ENCODE results near the gene PPP1R13B. TPM values are rescaled to one million over a fixed set of nuclear protein-coding genes. Genes with fewer than 3 reads are reported as not detected.

PPP1R13B gene
- total RNA-seq, 1 donor from 2014 or later: 32.7 TPM

GRCh38 chr14:103741876-103742275, 105.5 kb downstream of the PPP1R13B start:
- H3K4me1 ChIP-seq: peaks cover 4 to 10% of the 10 kb centered on the region in 2 donors
- H3K9me3 ChIP-seq: no peaks in the 10 kb centered on the region
- TF ChIP-seq, protein P1, sequence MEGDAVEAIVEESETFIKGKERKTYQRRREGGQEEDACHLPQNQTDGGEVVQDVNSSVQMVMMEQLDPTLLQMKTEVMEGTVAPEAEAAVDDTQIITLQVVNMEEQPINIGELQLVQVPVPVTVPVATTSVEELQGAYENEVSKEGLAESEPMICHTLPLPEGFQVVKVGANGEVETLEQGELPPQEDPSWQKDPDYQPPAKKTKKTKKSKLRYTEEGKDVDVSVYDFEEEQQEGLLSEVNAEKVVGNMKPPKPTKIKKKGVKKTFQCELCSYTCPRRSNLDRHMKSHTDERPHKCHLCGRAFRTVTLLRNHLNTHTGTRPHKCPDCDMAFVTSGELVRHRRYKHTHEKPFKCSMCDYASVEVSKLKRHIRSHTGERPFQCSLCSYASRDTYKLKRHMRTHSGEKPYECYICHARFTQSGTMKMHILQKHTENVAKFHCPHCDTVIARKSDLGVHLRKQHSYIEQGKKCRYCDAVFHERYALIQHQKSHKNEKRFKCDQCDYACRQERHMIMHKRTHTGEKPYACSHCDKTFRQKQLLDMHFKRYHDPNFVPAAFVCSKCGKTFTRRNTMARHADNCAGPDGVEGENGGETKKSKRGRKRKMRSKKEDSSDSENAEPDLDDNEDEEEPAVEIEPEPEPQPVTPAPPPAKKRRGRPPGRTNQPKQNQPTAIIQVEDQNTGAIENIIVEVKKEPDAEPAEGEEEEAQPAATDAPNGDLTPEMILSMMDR (IDR thresholded peaks at IDR 0.05): no peak
- no peaks in the 10 kb centered on the region for H3K27me3 ChIP-seq
- DNase-seq (ENCODE audit: low spot score in 2 of 2): peak in 1 of 2 donors; percentile 62
- H3K4me3 ChIP-seq: no peak overlapping the region
- H3K36me3 ChIP-seq: peaks cover 10 to 19% of the 10 kb centered on the region in 2 donors
- intact Hi-C loops (cut with DNase I): no loop called here
- H3K27ac ChIP-seq: no peak overlapping the region

- no peak overlapping the region for H3K27ac ChIP-seq
- no peaks in the 10 kb centered on the region for H3K9me3 ChIP-seq
- peak in 1 of 2 donors; percentile 56 for DNase-seq (ENCODE audit: low spot score in 2 of 2)
- intact Hi-C loops (cut with DNase I): no loop called here
- peaks cover 11 to 17% of the 10 kb centered on the region in 2 donors for H3K4me1 ChIP-seq
- H3K27me3 ChIP-seq: no peaks in the 10 kb centered on the region
- peaks cover 10 to 19% of the 10 kb centered on the region in 2 donors for H3K36me3 ChIP-seq
- TF ChIP-seq, protein P1 (IDR thresholded peaks at IDR 0.05): no peak
- H3K4me3 ChIP-seq: no peak overlapping the region
Observed at GRCh38 chr14:103740991-103741689, 106.2 kb downstream of the PPP1R13B start.

- TF ChIP-seq, protein P1 (IDR thresholded peaks at IDR 0.05): no peak
- peaks cover 17 to 29% of the 10 kb centered on the region in 2 donors for H3K4me1 ChIP-seq
- no peaks in the 10 kb centered on the region for H3K27me3 ChIP-seq
- intact Hi-C loops (cut with DNase I): loop anchor here (5.0 kb wide), 1 partner anchor 168 kb away; no protein-coding TSS in a partner anchor
- H3K4me3 ChIP-seq: no peak overlapping the region
- peak in 1 of 2 donors; percentile 56 for DNase-seq (ENCODE audit: low spot score in 2 of 2)
- no peak overlapping the region for H3K27ac ChIP-seq
- no peaks in the 10 kb centered on the region for H3K9me3 ChIP-seq
- peaks cover 10 to 15% of the 10 kb centered on the region in 2 donors for H3K36me3 ChIP-seq
Observed at GRCh38 chr14:103739793-103740501, 107.4 kb downstream of the PPP1R13B start.

- H3K4me3 ChIP-seq: no peak overlapping the region
- TF ChIP-seq, protein P1 (IDR thresholded peaks at IDR 0.05): no peak
- H3K4me1 ChIP-seq: peaks cover 17 to 31% of the 10 kb centered on the region in 2 donors
- H3K27ac ChIP-seq: peak overlapping the region in 1 of 2 donors; percentile 12
- DNase-seq (ENCODE audit: low spot score in 2 of 2): no peak
- H3K9me3 ChIP-seq: no peaks in the 10 kb centered on the region
- intact Hi-C loops (cut with DNase I): loop anchor here (5.0 kb wide), 1 partner anchor 167 kb away; no protein-coding TSS in a partner anchor
- H3K36me3 ChIP-seq: peaks cover 13 to 14% of the 10 kb centered on the region in 2 donors
- H3K27me3 ChIP-seq: no peaks in the 10 kb centered on the region
Observed at GRCh38 chr14:103739466-103739792, 107.9 kb downstream of the PPP1R13B start.

- H3K27ac ChIP-seq: peak overlapping the region in 1 of 2 donors; percentile 12
- intact Hi-C loops (cut with DNase I): loop anchor here (5.0 kb wide), 1 partner anchor 167 kb away; no protein-coding TSS in a partner anchor
- no peak overlapping the region for H3K4me3 ChIP-seq
- no peaks in the 10 kb centered on the region for H3K9me3 ChIP-seq
- H3K27me3 ChIP-seq: no peaks in the 10 kb centered on the region
- peak in 1 of 2 donors; percentile 61 for DNase-seq (ENCODE audit: low spot score in 2 of 2)
- TF ChIP-seq, protein P1 (IDR thresholded peaks at IDR 0.05): no peak
- peaks cover 17 to 31% of the 10 kb centered on the region in 2 donors for H3K4me1 ChIP-seq
- H3K36me3 ChIP-seq: peaks cover 18 to 20% of the 10 kb centered on the region in 2 donors
Observed at GRCh38 chr14:103738701-103739451, 108.5 kb downstream of the PPP1R13B start.

All from ascending aorta (tissue), 2 donors.